ENCODE results near the gene MARCHF10. TPM values are rescaled to one million over a fixed set of nuclear protein-coding genes. Genes with fewer than 3 reads are reported as not detected.

Gene MARCHF10
- total and polyA plus RNA-seq, 9 donors = 0.06 to 6.5 (median 0.46) TPM; not detected in 3

DNA sequence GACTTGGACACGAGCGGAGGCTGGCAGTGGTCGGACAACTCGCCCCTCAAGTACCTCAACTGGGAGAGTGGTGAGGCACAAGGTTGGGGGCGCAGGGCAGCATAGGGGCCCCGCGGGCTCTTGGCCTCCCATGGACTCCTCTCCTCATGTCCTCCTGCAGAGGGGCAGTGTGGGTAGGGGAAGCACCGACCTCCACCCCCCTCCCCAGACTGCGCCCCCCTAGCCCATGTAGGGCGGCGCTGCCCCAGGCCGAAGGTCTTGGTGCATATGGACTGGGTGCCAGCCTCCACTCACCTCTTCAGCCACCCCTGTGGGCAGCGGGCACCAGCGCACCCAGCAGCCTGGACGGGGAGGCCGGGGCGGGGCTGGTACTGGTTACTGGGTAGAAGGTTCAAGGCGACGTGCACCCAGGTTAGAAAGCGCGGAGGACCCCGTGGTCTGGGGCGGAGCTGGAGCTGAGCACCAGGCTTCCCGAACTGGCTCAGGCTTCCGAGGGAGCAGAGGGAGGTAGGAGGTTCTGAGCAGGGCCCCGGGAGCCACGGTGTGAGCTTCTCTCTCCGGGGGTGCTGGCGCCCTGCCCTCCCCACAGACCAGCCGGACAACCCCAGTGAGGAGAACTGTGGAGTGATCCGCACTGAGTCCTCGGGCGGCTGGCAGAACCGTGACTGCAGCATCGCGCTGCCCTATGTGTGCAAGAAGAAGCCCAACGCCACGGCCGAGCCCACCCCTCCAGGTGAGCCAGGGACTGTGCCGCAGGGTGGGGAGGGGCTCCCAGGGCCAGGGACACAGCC, 141.1 kb downstream of the MARCHF10 start:
- no peaks in the 10 kb centered on the region for H3K9me3 ChIP-seq
- H3K27me3 ChIP-seq = no peaks in the 10 kb centered on the region
- no peak overlapping the region for H3K27ac ChIP-seq
- no peaks in the 10 kb centered on the region for H3K4me1 ChIP-seq (ENCODE audit: insufficient read depth)
- DNase-seq = peak in 2 of 5 donors; percentile 27 to 35
- H3K4me3 ChIP-seq = no peak overlapping the region
- no peaks in the 10 kb centered on the region for H3K36me3 ChIP-seq
- 89 to 91% (median 90%) methylated on average over 32 to 40 of the region's 40 CpGs for WGBS, 3 donors
- intact Hi-C loops (cut with DNase I) = no loop called here
- TF ChIP-seq POLR2A (IDR thresholded peaks at IDR 0.05) = no peak
- TF ChIP-seq EP300 (IDR thresholded peaks at IDR 0.05) = no peak
- TF ChIP-seq, protein P1, sequence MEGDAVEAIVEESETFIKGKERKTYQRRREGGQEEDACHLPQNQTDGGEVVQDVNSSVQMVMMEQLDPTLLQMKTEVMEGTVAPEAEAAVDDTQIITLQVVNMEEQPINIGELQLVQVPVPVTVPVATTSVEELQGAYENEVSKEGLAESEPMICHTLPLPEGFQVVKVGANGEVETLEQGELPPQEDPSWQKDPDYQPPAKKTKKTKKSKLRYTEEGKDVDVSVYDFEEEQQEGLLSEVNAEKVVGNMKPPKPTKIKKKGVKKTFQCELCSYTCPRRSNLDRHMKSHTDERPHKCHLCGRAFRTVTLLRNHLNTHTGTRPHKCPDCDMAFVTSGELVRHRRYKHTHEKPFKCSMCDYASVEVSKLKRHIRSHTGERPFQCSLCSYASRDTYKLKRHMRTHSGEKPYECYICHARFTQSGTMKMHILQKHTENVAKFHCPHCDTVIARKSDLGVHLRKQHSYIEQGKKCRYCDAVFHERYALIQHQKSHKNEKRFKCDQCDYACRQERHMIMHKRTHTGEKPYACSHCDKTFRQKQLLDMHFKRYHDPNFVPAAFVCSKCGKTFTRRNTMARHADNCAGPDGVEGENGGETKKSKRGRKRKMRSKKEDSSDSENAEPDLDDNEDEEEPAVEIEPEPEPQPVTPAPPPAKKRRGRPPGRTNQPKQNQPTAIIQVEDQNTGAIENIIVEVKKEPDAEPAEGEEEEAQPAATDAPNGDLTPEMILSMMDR (IDR thresholded peaks at IDR 0.05) = no peak

GRCh38 chr17:62666061-62666800, 141.9 kb downstream of the MARCHF10 start:
- TF ChIP-seq, protein P1 (IDR thresholded peaks at IDR 0.05) = no peak
- no peak for TF ChIP-seq EP300 (IDR thresholded peaks at IDR 0.05)
- no peak for TF ChIP-seq POLR2A (IDR thresholded peaks at IDR 0.05)
- 84 to 86% (median 85%) methylated on average over 30 of the region's 30 CpGs for WGBS, 3 donors
- Histone ChIP-seq H3K9me3 (no peaks in the 10 kb centered on the region), H3K4me3 (no peak overlapping the region), H3K36me3 (no peaks in the 10 kb centered on the region), H3K27ac (no peak overlapping the region), H3K4me1 (ENCODE audit: insufficient read depth) (no peaks in the 10 kb centered on the region), H3K27me3 (no peaks in the 10 kb centered on the region)
- peak in 2 of 5 donors; percentile 15 to 26 for DNase-seq
- intact Hi-C loops (cut with DNase I) = no loop called here

- 92 to 100% (median 92%) methylated on average over 3 of the region's 3 CpGs for WGBS, 3 donors
- intact Hi-C loops (cut with DNase I) = no loop called here
Measured at GRCh38 chr17:62665599-62665998, 142.5 kb downstream of the MARCHF10 start.

More at GRCh38 chr17:62665599-62665998, 142.5 kb downstream of the MARCHF10 start:
- Histone ChIP-seq H3K27me3 (no peaks in the 10 kb centered on the region), H3K27ac (no peak overlapping the region), H3K4me1 (ENCODE audit: insufficient read depth) (no peaks in the 10 kb centered on the region), H3K36me3 (no peaks in the 10 kb centered on the region), H3K9me3 (no peaks in the 10 kb centered on the region), H3K4me3 (no peak overlapping the region)
- DNase-seq = peak in 1 of 5 donors; percentile 19
- TF ChIP-seq, protein P1 (IDR thresholded peaks at IDR 0.05) = no peak
- TF ChIP-seq EP300 (IDR thresholded peaks at IDR 0.05) = no peak
- no peak for TF ChIP-seq POLR2A (IDR thresholded peaks at IDR 0.05)

Measured in ovary (tissue), 9 donors.